ENCODE data around the gene EHD4. TPM values are rescaled to one million over a fixed set of nuclear protein-coding genes. Genes with fewer than 3 reads are reported as not detected.

The EHD4 gene
- polyA plus RNA-seq, 1 donor (not counting 4 experiments of a cell fraction or from before 2014, with no cell fraction given) = 31.5 TPM

GRCh38 chr15:41926185-41927056, 45.9 kb downstream of the EHD4 start:
- DNase-seq (ENCODE audit: low read depth, low spot score) = no peak
- H3K9me1 ChIP-seq (ENCODE audit: control insufficient read depth, extremely low read depth, insufficient read depth, low read length) = peaks cover 6% of the 10 kb centered on the region
- H3K9me3 ChIP-seq (ENCODE audit: control insufficient read depth, low read depth, low read length) = no peaks in the 10 kb centered on the region
- no peak for FAIRE-seq
- H3K27ac ChIP-seq (ENCODE audit: control insufficient read depth, insufficient read depth, low read length) = no peak overlapping the region
- peaks cover 51% of the 10 kb centered on the region for H3K79me2 ChIP-seq (ENCODE audit: control insufficient read depth, insufficient read depth, low read length)
- TF ChIP-seq EZH2 (IDR thresholded peaks at IDR 0.05; ENCODE audit: low read length) (no peak), CTCF (optimal IDR thresholded peaks at IDR 0.05 in 1 of 3, IDR thresholded peaks at IDR 0.05 in 1 of 3, conservative IDR thresholded peaks at IDR 0.05 in 1 of 3; ENCODE audit: extremely low read depth in 1 of 3, insufficient read depth in 2 of 3, low read length in 3 of 3) (no peak)
- no peaks in the 10 kb centered on the region for H3K27me3 ChIP-seq (ENCODE audit: control insufficient read depth, extremely low read depth, insufficient read depth, low read length)
- H3K4me3 ChIP-seq (ENCODE audit: control insufficient read depth in 2 of 3, extremely low read depth in 1 of 3, insufficient read depth in 2 of 3, low read depth in 1 of 3, low read length in 3 of 3) = no peak overlapping the region
- H3K36me3 ChIP-seq (ENCODE audit: control insufficient read depth in 2 of 2, extremely low read depth in 1 of 2, insufficient read depth in 2 of 2, low read length in 2 of 2) = peaks cover 13 to 27% of the 10 kb centered on the region in 2 experiments
- peaks cover 22% of the 10 kb centered on the region for H3K4me1 ChIP-seq (ENCODE audit: control insufficient read depth, extremely low read depth, insufficient read depth, low read length)
- dilution Hi-C loops (cut with MboI; ENCODE audit: extremely low pct_ligation_motif_present, low sequenced_read_pairs) = no loop called here
- no peaks in the 10 kb centered on the region for H4K20me1 ChIP-seq (ENCODE audit: control insufficient read depth, extremely low read depth, insufficient read depth, low read length)
- H3K9ac ChIP-seq (ENCODE audit: control insufficient read depth, extremely low read depth, insufficient read depth, low read length) = no peak overlapping the region
- H2AFZ ChIP-seq (ENCODE audit: control insufficient read depth, low read length) = no peak overlapping the region
- no peak overlapping the region for H3K4me2 ChIP-seq (ENCODE audit: control insufficient read depth, extremely low read depth, insufficient read depth, low read depth, low read length)

- H3K27ac ChIP-seq (ENCODE audit: control insufficient read depth, insufficient read depth, low read length) = no peak overlapping the region
- dilution Hi-C loops (cut with MboI; ENCODE audit: extremely low pct_ligation_motif_present, low sequenced_read_pairs) = no loop called here
Observed at GRCh38 chr15:41925086-41925608, 47.2 kb downstream of the EHD4 start.

More at GRCh38 chr15:41925086-41925608, 47.2 kb downstream of the EHD4 start:
- no peak for DNase-seq (ENCODE audit: low read depth, low spot score)
- peaks cover 2% of the 10 kb centered on the region for H3K9me1 ChIP-seq (ENCODE audit: control insufficient read depth, extremely low read depth, insufficient read depth, low read length)
- peaks cover 13% of the 10 kb centered on the region for H3K4me1 ChIP-seq (ENCODE audit: control insufficient read depth, extremely low read depth, insufficient read depth, low read length)
- no peaks in the 10 kb centered on the region for H3K9me3 ChIP-seq (ENCODE audit: control insufficient read depth, low read depth, low read length)
- no peak for TF ChIP-seq EZH2 (IDR thresholded peaks at IDR 0.05; ENCODE audit: low read length)
- TF ChIP-seq CTCF (optimal IDR thresholded peaks at IDR 0.05 in 1 of 3, IDR thresholded peaks at IDR 0.05 in 1 of 3, conservative IDR thresholded peaks at IDR 0.05 in 1 of 3; ENCODE audit: extremely low read depth in 1 of 3, insufficient read depth in 2 of 3, low read length in 3 of 3) = no peak
- no peak overlapping the region for H3K9ac ChIP-seq (ENCODE audit: control insufficient read depth, extremely low read depth, insufficient read depth, low read length)
- FAIRE-seq = no peak
- H4K20me1 ChIP-seq (ENCODE audit: control insufficient read depth, extremely low read depth, insufficient read depth, low read length) = no peaks in the 10 kb centered on the region
- H3K79me2 ChIP-seq (ENCODE audit: control insufficient read depth, insufficient read depth, low read length) = peaks cover 49% of the 10 kb centered on the region
- no peak overlapping the region for H3K4me3 ChIP-seq (ENCODE audit: control insufficient read depth in 2 of 3, extremely low read depth in 1 of 3, insufficient read depth in 2 of 3, low read depth in 1 of 3, low read length in 3 of 3)
- no peak overlapping the region for H3K4me2 ChIP-seq (ENCODE audit: control insufficient read depth, extremely low read depth, insufficient read depth, low read depth, low read length)
- H3K27me3 ChIP-seq (ENCODE audit: control insufficient read depth, extremely low read depth, insufficient read depth, low read length) = no peaks in the 10 kb centered on the region
- no peak overlapping the region for H2AFZ ChIP-seq (ENCODE audit: control insufficient read depth, low read length)
- H3K36me3 ChIP-seq (ENCODE audit: control insufficient read depth in 2 of 2, extremely low read depth in 1 of 2, insufficient read depth in 2 of 2, low read length in 2 of 2) = peaks cover 17 to 36% of the 10 kb centered on the region in 2 experiments
